Measurements from ENCODE around the gene COX14. TPM values are rescaled to one million over a fixed set of nuclear protein-coding genes. Genes with fewer than 3 reads are reported as not detected.

Gene COX14
- total RNA-seq, 1 donor from 2014 or later, result 22.7 TPM

- H3K4me1 ChIP-seq, result no peaks in the 10 kb centered on the region
- H3K36me3 ChIP-seq, result no peaks in the 10 kb centered on the region
- peak; percentile 66 for DNase-seq (ENCODE audit: low spot score)
- H3F3A ChIP-seq (ENCODE audit: low read depth), result no peaks in the 10 kb centered on the region
- H3K36me3 Mint-ChIP-seq, result peaks cover 4% of the 10 kb centered on the region
- peaks cover 3% of the 10 kb centered on the region for H3K27me3 ChIP-seq
- no peak for TF ChIP-seq CTCF (IDR thresholded peaks at IDR 0.05)
- no peak for TF ChIP-seq EZH2 (IDR thresholded peaks at IDR 0.05)
- no peak for TF ChIP-seq EZH2phosphoT487 (IDR thresholded peaks at IDR 0.05)
- no peaks in the 10 kb centered on the region for H4K20me1 ChIP-seq (ENCODE audit: low read depth)
- no peaks in the 10 kb centered on the region for H3K9me3 ChIP-seq (ENCODE audit: low read depth)
- H3K27ac ChIP-seq, result no peak overlapping the region
- H3K9me3 Mint-ChIP-seq, result no peaks in the 10 kb centered on the region
- H3K4me3 ChIP-seq, result no peak overlapping the region
- peaks cover 7% of the 10 kb centered on the region for H3K27me3 Mint-ChIP-seq (ENCODE audit: insufficient read depth, low read depth)
- H3K4me1 Mint-ChIP-seq, result peaks cover 10% of the 10 kb centered on the region
- no peak overlapping the region for H3K4me2 ChIP-seq
- no peaks in the 10 kb centered on the region for H3K79me2 ChIP-seq (ENCODE audit: low read depth)
- H2AFZ ChIP-seq (replicated peaks), result no peak overlapping the region
- H3K4me3 Mint-ChIP-seq, result no peak overlapping the region
- no peak overlapping the region for H3K9ac ChIP-seq
- no peak overlapping the region for H3K27ac Mint-ChIP-seq
Observed at GRCh38 chr12:50066402-50066801, 45.6 kb upstream of the COX14 start.

GRCh38 chr12:50069069-50069468, 43.0 kb upstream of the COX14 start:
- H3F3A ChIP-seq (ENCODE audit: low read depth), result no peaks in the 10 kb centered on the region
- peaks cover 19% of the 10 kb centered on the region for H3K4me1 Mint-ChIP-seq
- no peak overlapping the region for H3K9ac ChIP-seq
- H3K4me1 ChIP-seq, result no peaks in the 10 kb centered on the region
- no peak overlapping the region for H2AFZ ChIP-seq (replicated peaks)
- H3K4me2 ChIP-seq, result no peak overlapping the region
- no peaks in the 10 kb centered on the region for H3K9me3 Mint-ChIP-seq
- no peaks in the 10 kb centered on the region for H3K27me3 ChIP-seq
- no peak overlapping the region for H3K4me3 ChIP-seq
- no peaks in the 10 kb centered on the region for H3K36me3 ChIP-seq
- H3K9me3 ChIP-seq (ENCODE audit: low read depth), result no peaks in the 10 kb centered on the region
- DNase-seq (ENCODE audit: low spot score), result no peak
- H4K20me1 ChIP-seq (ENCODE audit: low read depth), result no peaks in the 10 kb centered on the region
- H3K27ac Mint-ChIP-seq, result no peak overlapping the region
- H3K36me3 Mint-ChIP-seq, result peaks cover 3% of the 10 kb centered on the region
- H3K27me3 Mint-ChIP-seq (ENCODE audit: insufficient read depth, low read depth), result peaks cover 7% of the 10 kb centered on the region
- no peak overlapping the region for H3K27ac ChIP-seq
- no peak overlapping the region for H3K4me3 Mint-ChIP-seq
- H3K79me2 ChIP-seq (ENCODE audit: low read depth), result no peaks in the 10 kb centered on the region
- TF ChIP-seq CTCF (IDR thresholded peaks at IDR 0.05) (no peak), EZH2 (IDR thresholded peaks at IDR 0.05) (no peak), EZH2phosphoT487 (IDR thresholded peaks at IDR 0.05) (no peak)

- Histone ChIP-seq H3K27ac (no peak overlapping the region), H2AFZ (replicated peaks) (no peak overlapping the region), H3K9me3 (ENCODE audit: low read depth) (no peaks in the 10 kb centered on the region), H3K79me2 (ENCODE audit: low read depth) (no peaks in the 10 kb centered on the region), H3K9ac (no peak overlapping the region), H3K4me3 (no peak overlapping the region), H4K20me1 (ENCODE audit: low read depth) (no peaks in the 10 kb centered on the region), H3K36me3 (no peaks in the 10 kb centered on the region), H3K4me1 (no peaks in the 10 kb centered on the region), H3K4me2 (no peak overlapping the region), H3F3A (ENCODE audit: low read depth) (no peaks in the 10 kb centered on the region), H3K27me3 (no peaks in the 10 kb centered on the region)
- no peak overlapping the region for H3K4me3 Mint-ChIP-seq
- DNase-seq (ENCODE audit: low spot score), result no peak
- peaks cover 2% of the 10 kb centered on the region for H3K36me3 Mint-ChIP-seq
- no peaks in the 10 kb centered on the region for H3K9me3 Mint-ChIP-seq
- peaks cover 3% of the 10 kb centered on the region for H3K27me3 Mint-ChIP-seq (ENCODE audit: insufficient read depth, low read depth)
- peaks cover 19% of the 10 kb centered on the region for H3K4me1 Mint-ChIP-seq
- TF ChIP-seq CTCF (IDR thresholded peaks at IDR 0.05) (no peak), EZH2phosphoT487 (IDR thresholded peaks at IDR 0.05) (no peak), EZH2 (IDR thresholded peaks at IDR 0.05) (no peak)
- no peak overlapping the region for H3K27ac Mint-ChIP-seq
Observed at GRCh38 chr12:50069539-50069938, 42.5 kb upstream of the COX14 start.

All from neural progenitor cell (in vitro differentiated cells).